A549 (cell line): ENCODE results near the gene GBX2. TPM values are rescaled to one million over a fixed set of nuclear protein-coding genes. Genes with fewer than 3 reads are reported as not detected.

Experiments used
- ATAC-seq, 2 experiments: fragments of 200-7000 bp in 1 of 2; fragments of >200 bp in 1 of 2; cut with Nextera tagmentation in 1 of 2; cut with Tn5 transposase in 1 of 2; 3 replicates each; pipeline versions ENCODE4 v1.8.0 to v1.9.1; 2018 to 2020; ENCODE audit warnings: mild to moderate bottlenecking in 1 of 2, moderate library complexity in 1 of 2
- CTCF ChIA-PET: fragments of 300-600 bp; sonication (Branson Sonifier 250); formaldehyde crosslinking; extraction: SDS; loops from one replicate; lab custom pipeline; 2021; ENCODE audit warnings: antibody characterized with exemption, inconsistent platforms; lab: Yijun Ruan, JAX
- POLR2A ChIA-PET: fragments of 350-600 bp; formaldehyde crosslinking; extraction: SDS; loops from one replicate; lab custom pipeline; 2021; ENCODE audit warnings: antibody characterized with exemption, inconsistent platforms; lab: Yijun Ruan, JAX
- DNase-seq, 2 experiments: peaks; one replicate each; pipeline versions ENCODE4 v3.0.0 to v3.0.0-alpha.2; 2011 to 2016; ENCODE audit warnings: low read depth in 1 of 2, low spot score in 1 of 2
- FAIRE-seq: peaks from 2 replicates; lab custom pipeline; 2011; peaks lifted over from hg19 to GRCh38; lab: Jason Lieb, UNC
- H3K27ac ChIP-seq, 2 experiments: fragments of >200 bp; sonication (Bioruptor Twin); formaldehyde crosslinking; 3 replicates each; pipeline ENCODE4 v1.5.1; 2016 to 2017
- H3K4me1 ChIP-seq: fragments of >200 bp; sonication (Bioruptor Twin); formaldehyde crosslinking; 3 replicates; pipeline ENCODE4 v1.6.1; 2016
- H3K4me2 ChIP-seq: fragments of >200 bp; sonication (Bioruptor Twin); formaldehyde crosslinking; 3 replicates; pipeline ENCODE4 v1.6.1; 2016
- H3K4me3 ChIP-seq: fragments of >200 bp; sonication (Bioruptor Twin); formaldehyde crosslinking; 3 replicates; pipeline ENCODE4 v1.5.1; 2016
- H3K9me3 ChIP-seq: fragments of >200 bp; sonication (Bioruptor Twin); formaldehyde crosslinking; 3 replicates; pipeline ENCODE4 v1.6.1; 2016
- CBX2 ChIP-seq: fragments of 200-600 bp; sonication (generic); IDR thresholded peaks from 2 replicates; pipeline ENCODE4 v1.6.1; 2016; ENCODE audit warnings: low read depth, mild to moderate bottlenecking, borderline replicate concordance
- CBX8 ChIP-seq: fragments of 200-600 bp; sonication (generic); IDR thresholded peaks from 2 replicates; pipeline ENCODE4 v1.6.1; 2016
- CTCF ChIP-seq: fragments of >200 bp; sonication (Bioruptor Twin); formaldehyde crosslinking; IDR thresholded peaks from 3 replicates; pipeline ENCODE4 v1.5.1; 2016
- HES2 ChIP-seq: fragments of >200 bp; sonication (Bioruptor Twin); formaldehyde crosslinking; IDR thresholded peaks from 2 replicates; pipeline ENCODE4 v1.6.1; 2016
- HMGXB4 ChIP-seq: fragments of 250-450 bp; sonication (Bioruptor Pico); IDR thresholded peaks from 2 replicates; pipeline ENCODE4 v1.5.0; 2021; ENCODE audit warnings: mild to moderate bottlenecking, moderate library complexity, borderline replicate concordance
- HOXB13 ChIP-seq: fragments of 250-450 bp; sonication (Bioruptor Pico); IDR thresholded peaks from 2 replicates; pipeline ENCODE4 v1.5.0; 2020; ENCODE audit warnings: low read depth, mild to moderate bottlenecking, moderate library complexity
- JUN ChIP-seq, 2 experiments: fragments of >200 bp; sonication (Bioruptor Twin); formaldehyde crosslinking; IDR thresholded peaks; 2 replicates in 1 of 2; 3 replicates in 1 of 2; pipeline ENCODE4 v1.6.1; 2016 to 2017
- KDM5A ChIP-seq: fragments of 200-600 bp; sonication (generic); IDR thresholded peaks from 2 replicates; pipeline ENCODE4 v1.6.1; 2016; ENCODE audit warnings: antibody characterized with exemption, mild to moderate bottlenecking
- MAX ChIP-seq: IDR thresholded peaks from 2 replicates; pipeline ENCODE4 v1.6.1; 2012
- RAD21 ChIP-seq, 2 experiments: fragments of >200 bp in 1 of 2; sonication (Bioruptor Twin) in 1 of 2; formaldehyde crosslinking in 1 of 2; IDR thresholded peaks in 1 of 2; conservative IDR thresholded peaks in 1 of 2; 2 replicates in 1 of 2; 3 replicates in 1 of 2; pipeline ENCODE4 v1.6.1; 2012 to 2018; ENCODE audit warnings: inconsistent platforms in 1 of 2
- RCOR1 ChIP-seq: fragments of 150-350 bp; IDR thresholded peaks from 2 replicates; pipeline ENCODE4 v1.6.1; 2014; ENCODE audit warnings: antibody characterized with exemption, low read length, low read depth
- REST ChIP-seq: fragments of 200-600 bp; sonication (generic); IDR thresholded peaks from 2 replicates; pipeline ENCODE4 v1.6.1; 2016; ENCODE audit warnings: antibody characterized with exemption, mild to moderate bottlenecking, moderate library complexity
- SREBF2 ChIP-seq: fragments of 450-650 bp; IDR thresholded peaks from 2 replicates; pipeline ENCODE4 v1.6.1; 2014; ENCODE audit warnings: mild to moderate bottlenecking, moderate library complexity
- TFCP2L1 ChIP-seq: fragments of 250-450 bp; sonication (Bioruptor Pico); IDR thresholded peaks from 2 replicates; pipeline ENCODE4 v1.5.0; 2021; ENCODE audit warnings: mild to moderate bottlenecking
- TP53 ChIP-seq: fragments of 250-450 bp; sonication (Bioruptor Pico); IDR thresholded peaks from 2 replicates; pipeline ENCODE4 v1.5.0; 2021; ENCODE audit warnings: mild to moderate bottlenecking, moderate library complexity
- ZNF302 ChIP-seq: fragments of 250-450 bp; sonication (Bioruptor Pico); IDR thresholded peaks from 2 replicates; pipeline ENCODE4 v1.9.0; 2021; ENCODE audit warnings: inconsistent platforms, mild to moderate bottlenecking, moderate library complexity
- ZSCAN20 ChIP-seq: fragments of 250-450 bp; sonication (Bioruptor Pico); IDR thresholded peaks from 2 replicates; pipeline ENCODE4 v1.8.0; 2022; ENCODE audit warnings: mild to moderate bottlenecking, moderate library complexity
- WGBS: methylation state at CpG from one replicate; pipeline ENCODE4 v1.1.6; 2017; ENCODE audit errors: missing lambda C conversion rate; 5-methylcytosine and 5-hydroxymethylcytosine counted together
- polyA plus RNA-seq, 4 experiments: library from polyadenylated mRNA; depleted of rRNA in 3 of 4; stranded (reverse); fragments of >200 nt; fragmentation: RNase III in 1 of 4; extraction: RNeasy Plus Mini Kit Qiagen cat#74134 plus additional on column Dnase treatment in 1 of 4; gene quantifications; 2 replicates in 3 of 4; 3 replicates in 1 of 4; pipeline ENCODE4 v1.2.3, GENCODE V29; 2011 to 2017

GBX2 gene
- polyA plus RNA-seq, 2 of the 4 experiments (the other 2 are of a cell fraction) = 1.2 to 1.9 TPM

- DNase-seq (no peak), FAIRE-seq (no peak)
- Histone ChIP-seq H3K4me1 (peaks cover 6% of the 10 kb centered on the region; the same call in 2 of the 3 replicates), H3K27ac (no peak overlapping the region), H3K9me3 (no peaks in the 10 kb centered on the region), H3K4me2 (no peak overlapping the region)
- CTCF ChIA-PET = interaction anchor here (1.2 to 3.0 kb wide), 3 partner anchors 13 to 33 kb away, joined by 3 to 22 read pairs (median 5); no protein-coding TSS in a partner anchor
- POLR2A ChIA-PET = no interaction called here
- TF ChIP-seq ZSCAN20 (CRISPR knock-in tag) (no peak), RCOR1 (no peak), HMGXB4 (no peak), HES2 (no peak), HOXB13 (CRISPR knock-in tag) (no peak), TP53 (CRISPR knock-in tag) (no peak), JUN (IDR thresholded peaks at IDR 0.05) (no peak)
- TF ChIP-seq, all 56 proteins: peak for 0
- no peak overlapping the region for H3K4me3 ChIP-seq
- WGBS = 94% methylated on average over 54 of the region's 59 CpGs
- ATAC-seq = no peak
These were observed 4.5 kb downstream of the GBX2 start for GRCh38 chr2:236163471-236164200.

GRCh38 chr2:236162882-236163470 is 5.2 kb downstream of the GBX2 start:
- Histone ChIP-seq H3K9me3 (no peaks in the 10 kb centered on the region), H3K27ac (no peak overlapping the region), H3K4me3 (no peak overlapping the region), H3K4me2 (no peak overlapping the region), H3K4me1 (0 out of 3 replicates have a peak, but pooled peaks cover 4% of the 10 kb centered on the region)
- no peak for ATAC-seq
- no peak for TF ChIP-seq ZNF302 (CRISPR knock-in tag)
- no peak for TF ChIP-seq HOXB13 (CRISPR knock-in tag)
- no peak for TF ChIP-seq TFCP2L1 (CRISPR knock-in tag)
- TF ChIP-seq TP53 (CRISPR knock-in tag) = no peak
- no peak for TF ChIP-seq CBX2
- no peak for TF ChIP-seq CTCF
- no peak for TF ChIP-seq SREBF2
- no peak for TF ChIP-seq ZSCAN20 (CRISPR knock-in tag)
- TF ChIP-seq REST = no peak
- no peak for TF ChIP-seq RCOR1
- no peak for TF ChIP-seq RAD21 (conservative IDR thresholded peaks at IDR 0.05 in 1 of 2, IDR thresholded peaks at IDR 0.05 in 1 of 2)
- no peak for TF ChIP-seq KDM5A
- no peak for TF ChIP-seq MAX
- TF ChIP-seq CBX8 = no peak
- CTCF ChIA-PET = interaction anchor here (1.2 to 3.0 kb wide), 3 partner anchors 14 to 32 kb away, joined by 3 to 22 read pairs (median 5); no protein-coding TSS in a partner anchor
- DNase-seq = no peak
- POLR2A ChIA-PET = no interaction called here
- FAIRE-seq = no peak
- WGBS = 89% methylated on average over 21 of the region's 33 CpGs
